ENCODE results near the gene NPIPA1.
"Not testable (repeated sequence)": the region's sequence is repeated elsewhere in the genome, so short reads cannot be mapped to it uniquely, and the experiment has no call there.

- TF ChIP-seq EP300, CTCF, POLR2A (IDR thresholded peaks at IDR 0.05): not testable (repeated sequence)
These were observed 18.7 kb upstream of the NPIPA1 start for GRCh38 chr16:14918504-14918903.

Data from ovary (tissue), 3 donors.